Measurements from ENCODE around the gene IPMK.

Gene IPMK

GRCh38 chr10:58150290-58150689, 117.4 kb downstream of the IPMK start:
- no peak for DNase-seq (ENCODE audit: low spot score)
- TF ChIP-seq CTCF (IDR thresholded peaks at IDR 0.05; ENCODE audit: extremely low read depth, missing control alignments) = no peak

- no peak for DNase-seq (ENCODE audit: low spot score)
- TF ChIP-seq CTCF (IDR thresholded peaks at IDR 0.05; ENCODE audit: extremely low read depth, missing control alignments) = no peak
Measured at GRCh38 chr10:58143944-58144343, 123.8 kb downstream of the IPMK start.
